SH-SY5Y (cell line): Measurements from ENCODE around the gene SLC16A12.

Source experiments
- GATA2 ChIP-seq: IDR thresholded peaks from 2 replicates; pipeline ENCODE4 v1.6.1; 2011; ENCODE audit warnings: mild to moderate bottlenecking, low read depth, low read length
- GATA3 ChIP-seq: IDR thresholded peaks from 2 replicates; pipeline ENCODE4 v1.6.1; 2011; ENCODE audit warnings: low read depth, mild to moderate bottlenecking, low read length, moderate library complexity

GRCh38 chr10:89395141-89395540 is 140.3 kb downstream of the SLC16A12 start:
- TF ChIP-seq GATA2 (no peak), GATA3 (no peak)
